Astrocyte of the spinal cord (primary cell): ENCODE results near the gene PNPO.
"Not testable (repeated sequence)": the region's sequence is repeated elsewhere in the genome, so short reads cannot be mapped to it uniquely, and the experiment has no call there.

Experiments used
- DNase-seq: peaks from one replicate; pipeline ENCODE4 v3.0.0; 2011; ENCODE audit warnings: low read depth, low spot score
- H3K4me3 ChIP-seq: 2 replicates; pipeline ENCODE4 v1.5.1; 2011; ENCODE audit warnings: low read depth, mild to moderate bottlenecking, low read length, moderate library complexity
- in situ Hi-C: cut with HindIII; loops from 2 replicates; pipeline ENCODE4 v1.10.0; 2017; ENCODE audit warnings: low sequenced_read_pairs
- TF ChIP-seq, protein P1 (sequence below): IDR thresholded peaks from 2 replicates; pipeline ENCODE4 v1.5.1; 2012; ENCODE audit warnings: low read depth, mild to moderate bottlenecking, low read length, inconsistent platforms

The PNPO gene

DNA sequence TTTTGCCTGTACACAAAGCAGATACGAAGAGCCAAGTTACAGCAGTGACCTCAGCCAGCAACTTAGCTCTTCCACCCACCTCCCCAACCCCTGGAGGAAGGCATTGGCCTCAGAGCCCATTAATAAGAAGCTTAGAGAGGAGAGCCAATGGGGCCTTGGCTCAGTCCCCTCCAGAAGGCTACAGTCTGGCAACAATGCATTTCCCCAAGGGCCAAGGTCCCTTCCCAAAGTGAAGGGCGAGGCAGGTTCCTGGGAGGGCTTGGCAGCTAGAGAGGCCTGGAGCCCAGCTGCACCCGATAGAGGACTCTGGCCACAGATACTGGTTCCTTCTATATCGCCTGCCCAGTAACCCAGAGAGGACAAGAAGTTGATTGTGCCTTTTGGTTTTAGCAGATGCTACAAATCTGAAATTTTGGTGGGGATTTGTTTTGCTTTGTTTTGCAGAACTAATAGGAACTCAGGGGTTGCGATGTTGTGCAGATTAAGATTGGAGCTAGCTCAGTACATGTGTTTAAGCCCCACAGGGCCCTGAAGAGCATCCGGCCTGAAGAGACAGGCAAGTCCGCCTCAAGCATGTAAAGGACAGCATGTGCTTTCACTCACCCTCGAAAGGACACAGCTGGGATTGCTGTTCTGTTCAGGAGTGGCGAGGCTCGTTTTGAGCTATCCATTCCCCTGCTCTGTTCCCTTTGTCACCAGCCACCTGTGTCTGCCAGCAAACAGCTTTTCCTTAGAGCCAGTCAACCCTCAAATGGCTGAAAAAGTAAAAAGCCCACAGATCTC lies 12.0 kb upstream of the PNPO start:
- H3K4me3 ChIP-seq, result no peak overlapping the region
- in situ Hi-C loops, result no loop called here
- DNase-seq, result no peak
- TF ChIP-seq, protein P1, sequence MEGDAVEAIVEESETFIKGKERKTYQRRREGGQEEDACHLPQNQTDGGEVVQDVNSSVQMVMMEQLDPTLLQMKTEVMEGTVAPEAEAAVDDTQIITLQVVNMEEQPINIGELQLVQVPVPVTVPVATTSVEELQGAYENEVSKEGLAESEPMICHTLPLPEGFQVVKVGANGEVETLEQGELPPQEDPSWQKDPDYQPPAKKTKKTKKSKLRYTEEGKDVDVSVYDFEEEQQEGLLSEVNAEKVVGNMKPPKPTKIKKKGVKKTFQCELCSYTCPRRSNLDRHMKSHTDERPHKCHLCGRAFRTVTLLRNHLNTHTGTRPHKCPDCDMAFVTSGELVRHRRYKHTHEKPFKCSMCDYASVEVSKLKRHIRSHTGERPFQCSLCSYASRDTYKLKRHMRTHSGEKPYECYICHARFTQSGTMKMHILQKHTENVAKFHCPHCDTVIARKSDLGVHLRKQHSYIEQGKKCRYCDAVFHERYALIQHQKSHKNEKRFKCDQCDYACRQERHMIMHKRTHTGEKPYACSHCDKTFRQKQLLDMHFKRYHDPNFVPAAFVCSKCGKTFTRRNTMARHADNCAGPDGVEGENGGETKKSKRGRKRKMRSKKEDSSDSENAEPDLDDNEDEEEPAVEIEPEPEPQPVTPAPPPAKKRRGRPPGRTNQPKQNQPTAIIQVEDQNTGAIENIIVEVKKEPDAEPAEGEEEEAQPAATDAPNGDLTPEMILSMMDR, result no peak

DNA sequence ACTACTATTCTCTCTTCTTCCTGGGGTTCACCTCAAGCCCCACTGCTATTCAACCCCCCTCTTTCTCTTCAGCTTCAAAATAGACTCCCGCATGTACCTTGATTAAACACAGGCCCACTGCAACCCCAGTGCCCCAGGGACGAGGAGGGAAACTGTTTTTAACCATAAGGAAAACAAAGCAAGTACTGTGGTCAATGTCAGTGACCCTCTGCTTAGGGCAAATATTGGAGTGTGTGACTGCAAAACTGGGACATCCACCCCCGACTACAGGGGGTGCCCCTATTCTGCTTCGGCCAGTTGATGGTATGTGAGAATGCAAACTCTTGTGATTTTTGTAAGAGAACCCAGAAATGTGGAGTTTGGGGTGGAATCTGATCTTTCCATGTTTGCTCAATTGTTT lies 9.5 kb upstream of the PNPO start:
- in situ Hi-C loops, result no loop called here
- TF ChIP-seq, protein P1, result no peak
- no peak overlapping the region for H3K4me3 ChIP-seq
- DNase-seq, result no peak

DNA sequence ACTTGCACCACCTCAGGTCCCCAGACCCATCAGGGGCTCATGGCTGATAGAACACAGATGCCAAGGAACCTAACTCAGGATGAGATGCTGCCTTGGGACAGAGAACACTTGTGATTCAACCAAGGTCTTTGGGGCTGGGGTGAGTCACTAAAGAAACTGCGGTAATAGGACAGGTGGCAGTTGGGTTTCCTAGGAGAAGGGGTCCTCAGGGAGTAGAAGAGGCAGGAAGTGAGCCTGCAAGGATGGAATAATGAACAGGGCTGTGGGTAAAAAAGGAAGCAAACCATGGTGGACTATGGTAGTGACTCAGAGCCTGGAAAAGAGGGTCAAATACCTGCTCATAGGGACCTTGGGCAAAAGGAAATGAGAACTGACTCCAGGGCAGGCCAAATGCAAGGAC lies 6.5 kb upstream of the PNPO start:
- DNase-seq, result peak; percentile 38
- no peak overlapping the region for H3K4me3 ChIP-seq
- in situ Hi-C loops, result no loop called here
- TF ChIP-seq, protein P1, result no peak

DNA sequence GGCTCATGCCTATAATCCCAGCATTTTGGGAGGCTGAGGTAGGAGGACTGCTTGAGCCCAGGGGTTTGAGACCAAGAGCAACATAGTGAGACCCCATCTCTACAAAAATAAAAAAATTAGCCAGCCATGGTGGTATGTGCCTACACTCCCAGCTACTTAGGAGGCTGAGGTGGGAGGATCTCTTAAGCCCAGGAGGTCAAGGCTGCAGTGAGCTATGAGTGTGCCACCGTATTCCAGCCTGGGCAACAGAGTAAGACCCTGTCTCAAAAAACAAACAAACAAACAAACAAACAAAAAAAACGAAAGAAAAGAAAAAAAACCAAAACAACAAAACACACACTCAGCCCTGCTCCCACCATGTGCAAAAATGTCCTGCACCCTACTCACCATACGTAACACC lies 5.9 kb upstream of the PNPO start:
- H3K4me3 ChIP-seq, DNase-seq, in situ Hi-C loops: not testable (repeated sequence)

DNA sequence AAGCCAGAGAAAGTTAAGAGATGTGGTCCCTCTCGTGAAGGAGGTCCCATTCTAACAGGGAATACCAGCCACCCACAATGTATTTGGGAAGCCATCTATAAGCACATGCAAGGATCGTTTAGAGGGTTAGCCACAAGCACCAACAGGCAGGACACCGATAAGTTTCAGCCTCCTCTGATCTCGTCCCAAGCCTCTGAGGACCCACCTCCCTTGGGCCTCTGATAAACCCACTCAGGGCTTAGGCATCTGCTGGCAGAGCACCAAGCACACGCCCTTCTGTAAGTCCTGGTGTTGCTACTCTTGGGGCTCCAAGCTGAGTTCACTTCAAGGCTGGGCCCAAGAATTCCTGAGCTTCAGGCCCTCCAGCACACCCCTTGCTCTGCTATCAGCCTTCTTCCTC lies 5.4 kb upstream of the PNPO start:
- peak; percentile 32 for DNase-seq
- no peak overlapping the region for H3K4me3 ChIP-seq
- TF ChIP-seq, protein P1, result no peak
- in situ Hi-C loops, result no loop called here

DNA sequence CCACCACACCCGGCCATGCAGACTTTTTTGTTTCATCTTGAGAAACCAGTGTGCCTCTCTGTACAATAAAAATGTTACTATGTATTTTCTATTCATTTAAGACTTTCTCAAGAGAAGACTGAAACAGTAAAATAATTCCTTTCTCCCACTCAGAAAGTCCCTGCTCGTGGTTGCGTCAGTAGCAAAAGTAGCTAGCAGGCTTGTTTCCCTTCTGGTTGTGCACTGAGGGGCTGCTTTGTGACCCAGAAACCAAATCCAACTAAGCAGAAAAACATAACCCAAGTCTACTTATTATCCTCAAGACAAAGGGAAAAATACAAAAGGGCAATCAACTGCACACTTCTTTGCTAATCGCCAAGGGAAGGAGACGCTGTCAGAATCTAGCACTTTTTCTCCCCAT lies 3.4 kb upstream of the PNPO start:
- in situ Hi-C loops, result no loop called here
- TF ChIP-seq, protein P1, result no peak
- DNase-seq, result no peak
- H3K4me3 ChIP-seq, result no peak overlapping the region

DNA sequence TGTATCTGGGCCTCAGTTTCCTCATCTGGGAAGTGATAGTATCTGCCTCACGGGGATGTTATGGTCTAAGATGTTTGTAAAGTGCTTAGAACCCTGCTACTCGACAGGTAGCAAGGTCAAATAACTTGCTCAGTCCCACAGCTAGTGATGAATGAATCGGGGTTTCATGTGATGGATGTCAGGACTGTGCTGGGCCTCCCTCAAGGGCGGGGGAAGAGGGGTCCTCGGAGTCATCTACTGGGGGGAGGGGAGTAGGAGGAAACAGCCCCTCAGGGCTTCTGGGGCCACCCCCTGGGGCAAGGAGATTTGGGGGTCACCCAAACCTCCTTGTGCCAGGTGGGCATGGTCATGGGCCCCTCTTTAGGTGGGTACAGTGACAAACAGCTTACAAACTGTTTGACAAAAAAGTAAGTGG lies 732 bp downstream of the PNPO start:
- in situ Hi-C loops, result no loop called here
- H3K4me3 ChIP-seq, result peak overlapping the region; percentile 67
- DNase-seq, result no peak
- TF ChIP-seq, protein P1, result no peak
